SK-N-SH treated with all-trans-retinoic acid at 6 μM for 48 hours (cell line): ENCODE results near the gene GPX3.

Experiments
- ATAC-seq: fragments of 200-7000 bp; cut with Tn5 transposase; 3 replicates; pipeline ENCODE4 v1.9.1; 2020; ENCODE audit warnings: mild to moderate bottlenecking, moderate library complexity
- ARNTL ChIP-seq: fragments of 450-650 bp; formaldehyde crosslinking; IDR thresholded peaks from 2 replicates; pipeline ENCODE4 v1.5.0; 2020; ENCODE audit warnings: low read depth, mild to moderate bottlenecking, moderate library complexity, borderline replicate concordance
- BACH2 ChIP-seq: fragments of 250-450 bp; sonication (Bioruptor Pico); IDR thresholded peaks from 2 replicates; pipeline ENCODE4 v1.9.0; 2021; ENCODE audit warnings: mild to moderate bottlenecking, borderline replicate concordance
- CREB5 ChIP-seq: fragments of 250-450 bp; sonication (Bioruptor Pico); IDR thresholded peaks from 2 replicates; pipeline ENCODE4 v1.5.1; 2020; ENCODE audit warnings: low read depth, mild to moderate bottlenecking, moderate library complexity
- CSDC2 ChIP-seq: fragments of 250-450 bp; sonication (Bioruptor Pico); IDR thresholded peaks from 2 replicates; pipeline ENCODE4 v1.5.0; 2020; ENCODE audit warnings: mild to moderate bottlenecking, moderate library complexity
- CSRNP3 ChIP-seq: fragments of 250-450 bp; sonication (Bioruptor Pico); IDR thresholded peaks from 2 replicates; pipeline ENCODE4 v1.5.1; 2021; ENCODE audit warnings: mild to moderate bottlenecking, moderate library complexity
- ESRRG ChIP-seq: fragments of 250-450 bp; sonication (Bioruptor Pico); IDR thresholded peaks from 2 replicates; pipeline ENCODE4 v1.6.1; 2021; ENCODE audit warnings: mild to moderate bottlenecking
- GLIS3 ChIP-seq: fragments of 250-450 bp; sonication (Bioruptor Pico); IDR thresholded peaks from 2 replicates; pipeline ENCODE4 v1.5.0; 2020; ENCODE audit warnings: mild to moderate bottlenecking, moderate library complexity
- OSR1 ChIP-seq: fragments of 250-450 bp; sonication (Bioruptor Pico); IDR thresholded peaks from 2 replicates; pipeline ENCODE4 v1.8.0; 2022; ENCODE audit warnings: moderate library complexity, mild to moderate bottlenecking, inconsistent platforms
- POU6F1 ChIP-seq: fragments of 250-450 bp; sonication (Bioruptor Pico); IDR thresholded peaks from 2 replicates; pipeline ENCODE4 v1.8.0; 2021; ENCODE audit warnings: low read depth, mild to moderate bottlenecking, moderate library complexity, borderline replicate concordance
- PPARA ChIP-seq: fragments of 250-450 bp; sonication (Bioruptor Pico); IDR thresholded peaks from 2 replicates; pipeline ENCODE4 v1.5.0; 2020; ENCODE audit warnings: mild to moderate bottlenecking, borderline replicate concordance
- RARB ChIP-seq: fragments of 250-450 bp; sonication (Bioruptor Pico); IDR thresholded peaks from 2 replicates; pipeline ENCODE4 v1.8.0; 2021; ENCODE audit warnings: mild to moderate bottlenecking, moderate library complexity
- SNAI2 ChIP-seq: fragments of 250-450 bp; sonication (Bioruptor Pico); IDR thresholded peaks from 2 replicates; pipeline ENCODE4 v1.5.0; 2020; ENCODE audit warnings: mild to moderate bottlenecking, moderate library complexity
- TCF4 ChIP-seq: fragments of 250-450 bp; sonication (Bioruptor Pico); IDR thresholded peaks from 2 replicates; pipeline ENCODE4 v1.8.0; 2021; ENCODE audit warnings: mild to moderate bottlenecking, moderate library complexity, borderline replicate concordance
- TOX ChIP-seq: fragments of 250-450 bp; sonication (Bioruptor Pico); IDR thresholded peaks from 2 replicates; pipeline ENCODE4 v1.8.0; 2021; ENCODE audit warnings: mild to moderate bottlenecking, moderate library complexity, borderline replicate concordance
- TSHZ2 ChIP-seq: fragments of 250-450 bp; sonication (Bioruptor Pico); IDR thresholded peaks from 2 replicates; pipeline ENCODE4 v1.5.0; 2020; ENCODE audit warnings: mild to moderate bottlenecking, moderate library complexity
- ZC3H10 ChIP-seq: fragments of 250-450 bp; sonication (Bioruptor Pico); IDR thresholded peaks from 2 replicates; pipeline ENCODE4 v1.5.1; 2021; ENCODE audit warnings: mild to moderate bottlenecking, moderate library complexity
- ZFP30 ChIP-seq: fragments of 450-650 bp; formaldehyde crosslinking; IDR thresholded peaks from 2 replicates; pipeline ENCODE4 v1.5.0; 2022; ENCODE audit warnings: mild to moderate bottlenecking, moderate library complexity
- ZNF565 ChIP-seq: fragments of 450-650 bp; formaldehyde crosslinking; conservative IDR thresholded peaks from 2 replicates; pipeline ENCODE4 v1.5.0; 2020; ENCODE audit warnings: low read depth, mild to moderate bottlenecking, moderate library complexity
- ZNF8 ChIP-seq: fragments of 450-650 bp; formaldehyde crosslinking; IDR thresholded peaks from 2 replicates; pipeline ENCODE4 v1.5.0; 2020; ENCODE audit warnings: mild to moderate bottlenecking, moderate library complexity

The GPX3 gene

GRCh38 chr5:151053796-151054462, 33.5 kb downstream of the GPX3 start (continued):
- TF ChIP-seq ESRRG (CRISPR knock-in tag) (no peak), TCF4 (CRISPR knock-in tag) (no peak), ARNTL (CRISPR knock-in tag) (no peak), ZNF8 (CRISPR knock-in tag) (no peak), TOX (no peak), RARB (no peak), ZC3H10 (CRISPR knock-in tag) (no peak), PPARA (CRISPR knock-in tag) (no peak), BACH2 (no peak)

- TF ChIP-seq CSRNP3 (CRISPR knock-in tag) (no peak), ESRRG (CRISPR knock-in tag) (no peak), ZC3H10 (CRISPR knock-in tag) (no peak)
- no peak for ATAC-seq
These were observed 34.3 kb downstream of the GPX3 start for GRCh38 chr5:151054709-151055108.

- TF ChIP-seq ZFP30 (CRISPR knock-in tag) = no peak
- TF ChIP-seq ESRRG (CRISPR knock-in tag) = no peak
- TF ChIP-seq ARNTL (CRISPR knock-in tag) = no peak
- TF ChIP-seq BACH2 = no peak
- TF ChIP-seq, all 23 proteins: peak for 0
- no peak for ATAC-seq
These were observed 34.9 kb downstream of the GPX3 start for GRCh38 chr5:151055336-151055735.

- ATAC-seq = no peak
- TF ChIP-seq BACH2 (no peak), OSR1 (CRISPR knock-in tag) (no peak), SNAI2 (CRISPR knock-in tag) (no peak), ARNTL (CRISPR knock-in tag) (no peak), GLIS3 (CRISPR knock-in tag) (no peak), POU6F1 (no peak), ESRRG (CRISPR knock-in tag) (no peak), CSRNP3 (CRISPR knock-in tag) (no peak)
These were observed 36.3 kb downstream of the GPX3 start for GRCh38 chr5:151056379-151057325.

GRCh38 chr5:151058301-151058700, 37.9 kb downstream of the GPX3 start:
- TF ChIP-seq SNAI2 (CRISPR knock-in tag) = no peak
- ATAC-seq = no peak

GRCh38 chr5:151058891-151059489, 38.6 kb downstream of the GPX3 start:
- no peak for ATAC-seq
- TF ChIP-seq ZNF565 (CRISPR knock-in tag) (no peak), SNAI2 (CRISPR knock-in tag) (no peak), ZNF8 (CRISPR knock-in tag) (no peak), TSHZ2 (CRISPR knock-in tag) (no peak), GLIS3 (CRISPR knock-in tag) (no peak), OSR1 (CRISPR knock-in tag) (no peak), ZC3H10 (CRISPR knock-in tag) (no peak), CSDC2 (CRISPR knock-in tag) (no peak), POU6F1 (no peak), CREB5 (CRISPR knock-in tag) (no peak), PPARA (CRISPR knock-in tag) (no peak)
